HCT116 (cell line): ENCODE measurements around the gene CECR2. TPM values are rescaled to one million over a fixed set of nuclear protein-coding genes. Genes with fewer than 3 reads are reported as not detected.

ENCODE experiments used
- ATAC-seq: fragments of 200-7000 bp; cut with Tn5 transposase; 2 replicates; pipeline ENCODE4 v1.9.1; 2020; ENCODE audit warnings: mild to moderate bottlenecking, moderate library complexity
- BruUV-seq: library from RNA; stranded (reverse); fragments of 400-500 nt; replicated peaks from 2 replicates; lab custom pipeline; 2021; lab: Mats Ljungman, UMichigan
- CTCF ChIA-PET: fragments of 300-600 bp; sonication (Branson Sonifier 250); formaldehyde crosslinking; loops from one replicate; lab custom pipeline; 2021; ENCODE audit warnings: antibody characterized with exemption; lab: Charles Lee
- POLR2A ChIA-PET: fragments of 300-600, 350-600 bp; sonication (Branson Sonifier 250); formaldehyde crosslinking; loops from one replicate; lab custom pipeline; 2021; ENCODE audit warnings: antibody characterized with exemption; lab: Charles Lee
- RAD21 ChIA-PET, 2 experiments: fragments of 300-600 bp; sonication (Branson Sonifier 250); formaldehyde crosslinking; loops; one replicate each; lab custom pipeline; 2023; ENCODE audit warnings: low total read pairs in 2 of 2; ENCODE audit not compliant: uncharacterized antibody in 2 of 2, unreplicated experiment in 2 of 2, low non-redundant PET in 1 of 2; lab: Charles Lee
- DNase-seq: peaks from one replicate; pipeline ENCODE4 v3.0.0-alpha.2; 2010; ENCODE audit warnings: low read depth, low spot score
- H2AFZ ChIP-seq: fragments of 200-600 bp; shearing (Covaris generic), sonication (generic); 2 replicates; pipeline ENCODE4 v1.6.1; 2017; ENCODE audit warnings: low read depth, mixed run types, mixed read lengths, antibody characterized with exemption, low read length; ENCODE audit not compliant: poor library complexity, severe bottlenecking
- H3K27ac ChIP-seq: 2 replicates; pipeline ENCODE4 v1.5.1; 2012; ENCODE audit warnings: low read depth, low read length
- H3K27me3 ChIP-seq: fragments of 200-600 bp; sonication (generic); 2 replicates; pipeline ENCODE4 v1.6.1; 2016; ENCODE audit warnings: mixed run types, low read length, mixed read lengths; ENCODE audit not compliant: insufficient read depth
- H3K36me3 ChIP-seq, 2 experiments: fragments of 200-500 bp in 1 of 2; fragments of 200-600 bp in 1 of 2; sonication (Bioruptor generic) in 1 of 2; sonication (generic) in 1 of 2; 2 replicates each; pipeline versions ENCODE4 v1.5.1 to v1.6.1; 2014 to 2016; ENCODE audit warnings: low read length in 2 of 2, inconsistent platforms in 1 of 2, mixed read lengths in 1 of 2, mixed run types in 1 of 2; ENCODE audit not compliant: insufficient read depth in 2 of 2, control insufficient read depth in 1 of 2
- H3K4me1 ChIP-seq, 2 experiments: fragments of 200-600 bp in 1 of 2; sonication (generic) in 1 of 2; 2 replicates each; pipeline versions ENCODE4 v1.5.1 to v1.6.1; 2012 to 2017; ENCODE audit warnings: low read length in 2 of 2, inconsistent platforms in 1 of 2, mild to moderate bottlenecking in 1 of 2, mixed read lengths in 1 of 2, mixed run types in 1 of 2, moderate library complexity in 1 of 2; ENCODE audit not compliant: insufficient read depth in 2 of 2, control insufficient read depth in 1 of 2
- H3K4me2 ChIP-seq: fragments of 200-600 bp; sonication (generic); 2 replicates; pipeline ENCODE4 v1.6.1; 2017; ENCODE audit warnings: mixed run types, low read length, mixed read lengths
- H3K4me3 ChIP-seq, 2 experiments: fragments of 200-600 bp in 1 of 2; sonication (generic) in 1 of 2; replicated peaks in 1 of 2; 2 replicates each; pipeline ENCODE4 v1.5.1; 2011 to 2016; ENCODE audit warnings: low read length in 2 of 2, control low read depth in 1 of 2, low read depth in 1 of 2, mild to moderate bottlenecking in 1 of 2, mixed read lengths in 1 of 2, mixed run types in 1 of 2
- H3K79me2 ChIP-seq: fragments of 200-600 bp; sonication (generic); 2 replicates; pipeline ENCODE4 v1.6.1; 2017; ENCODE audit warnings: mild to moderate bottlenecking, mixed run types, low read length, moderate library complexity, mixed read lengths; ENCODE audit not compliant: insufficient read depth
- H3K9ac ChIP-seq: fragments of 200-600 bp; sonication (generic); 2 replicates; pipeline ENCODE4 v1.6.1; 2016; ENCODE audit warnings: low read length, mixed read lengths
- H3K9me2 ChIP-seq: fragments of 200-600 bp; sonication (generic), shearing (Covaris generic); 2 replicates; pipeline ENCODE4 v1.6.1; 2017; ENCODE audit warnings: mixed run types, mild to moderate bottlenecking, moderate library complexity; ENCODE audit not compliant: insufficient read depth
- H3K9me3 ChIP-seq, 2 experiments: fragments of 200-500 bp in 1 of 2; fragments of 200-600 bp in 1 of 2; sonication (Bioruptor generic) in 1 of 2; sonication (generic) in 1 of 2; 2 replicates each; pipeline ENCODE4 v1.6.1; 2014 to 2017; ENCODE audit warnings: low read length in 2 of 2, mixed read lengths in 2 of 2, inconsistent platforms in 1 of 2, low read depth in 1 of 2, mild to moderate bottlenecking in 1 of 2, mixed run types in 1 of 2, moderate library complexity in 1 of 2; ENCODE audit not compliant: control insufficient read depth in 1 of 2, insufficient read depth in 1 of 2
- H4K20me1 ChIP-seq: fragments of 200-600 bp; sonication (generic), shearing (Covaris generic); 2 replicates; pipeline ENCODE4 v1.6.1; 2017; ENCODE audit warnings: mixed run types, mild to moderate bottlenecking, moderate library complexity; ENCODE audit not compliant: insufficient read depth
- CEBPB ChIP-seq: IDR thresholded peaks from 2 replicates; pipeline ENCODE4 v1.6.1; 2012; ENCODE audit warnings: low read depth
- EGR1 ChIP-seq: IDR thresholded peaks from 2 replicates; pipeline ENCODE4 v1.6.1; 2012; ENCODE audit warnings: low read depth
- EZH2 ChIP-seq: fragments of 200-600 bp; sonication (generic); IDR thresholded peaks from 2 replicates; pipeline ENCODE4 v1.6.1; 2017; ENCODE audit warnings: antibody characterized with exemption, mixed run types
- EZH2phosphoT487 ChIP-seq: fragments of 200-600 bp; IDR thresholded peaks from 2 replicates; pipeline ENCODE4 v1.6.1; 2018; ENCODE audit warnings: antibody characterized with exemption, borderline replicate concordance
- FOSL1 ChIP-seq: IDR thresholded peaks from 2 replicates; pipeline ENCODE4 v1.6.1; 2012; ENCODE audit warnings: low read depth
- JUND ChIP-seq: IDR thresholded peaks from 2 replicates; pipeline ENCODE4 v1.6.1; 2012
- POLR2AphosphoS5 ChIP-seq: IDR thresholded peaks from 2 replicates; pipeline ENCODE4 v1.6.1; 2011; ENCODE audit warnings: mild to moderate bottlenecking, low read depth, low read length, moderate library complexity
- RAD21 ChIP-seq: IDR thresholded peaks from 2 replicates; pipeline ENCODE4 v1.6.1; 2012; ENCODE audit warnings: low read depth, mild to moderate bottlenecking
- SP1 ChIP-seq: IDR thresholded peaks from 2 replicates; pipeline ENCODE4 v1.6.1; 2012; ENCODE audit warnings: low read depth
- TCF7L2 ChIP-seq: IDR thresholded peaks from 2 replicates; pipeline ENCODE4 v1.7.0; 2011; ENCODE audit warnings: borderline replicate concordance, inconsistent platforms; ENCODE audit not compliant: insufficient read depth, insufficient read length; ENCODE audit errors: extremely low read depth
- YY1 ChIP-seq: IDR thresholded peaks from 2 replicates; pipeline ENCODE4 v1.6.1; 2011; ENCODE audit warnings: low read length, low read depth, moderate library complexity, mild to moderate bottlenecking; ENCODE audit not compliant: insufficient replicate concordance; ENCODE audit errors: extremely low read depth
- ZFX ChIP-seq: fragments of 450-650 bp; IDR thresholded peaks from 2 replicates; pipeline ENCODE4 v1.6.1; 2017
- intact Hi-C: fragments of 100-400 bp; cut with micrococcal nuclease; formaldehyde crosslinking; loops from 2 replicates; pipeline ENCODE4 v1.10.0; 2022
- total RNA-seq: library from RNA; stranded (reverse); gene quantifications from one replicate; pipeline ENCODE4 v1.2.1, GENCODE V29; 2021; ENCODE audit not compliant: unreplicated experiment
- TF ChIP-seq, protein P1 (sequence below): IDR thresholded peaks from 2 replicates; pipeline ENCODE4 v1.6.1; 2012; ENCODE audit warnings: low read depth
- TF ChIP-seq, protein P2 (sequence below): IDR thresholded peaks from 2 replicates; pipeline ENCODE4 v1.6.1; 2011; ENCODE audit warnings: mild to moderate bottlenecking, low read length, moderate library complexity; ENCODE audit not compliant: insufficient replicate concordance; ENCODE audit errors: extremely low read depth

Gene CECR2
- total RNA-seq, 1 experiment from 2014 or later: 6.0 TPM

DNA sequence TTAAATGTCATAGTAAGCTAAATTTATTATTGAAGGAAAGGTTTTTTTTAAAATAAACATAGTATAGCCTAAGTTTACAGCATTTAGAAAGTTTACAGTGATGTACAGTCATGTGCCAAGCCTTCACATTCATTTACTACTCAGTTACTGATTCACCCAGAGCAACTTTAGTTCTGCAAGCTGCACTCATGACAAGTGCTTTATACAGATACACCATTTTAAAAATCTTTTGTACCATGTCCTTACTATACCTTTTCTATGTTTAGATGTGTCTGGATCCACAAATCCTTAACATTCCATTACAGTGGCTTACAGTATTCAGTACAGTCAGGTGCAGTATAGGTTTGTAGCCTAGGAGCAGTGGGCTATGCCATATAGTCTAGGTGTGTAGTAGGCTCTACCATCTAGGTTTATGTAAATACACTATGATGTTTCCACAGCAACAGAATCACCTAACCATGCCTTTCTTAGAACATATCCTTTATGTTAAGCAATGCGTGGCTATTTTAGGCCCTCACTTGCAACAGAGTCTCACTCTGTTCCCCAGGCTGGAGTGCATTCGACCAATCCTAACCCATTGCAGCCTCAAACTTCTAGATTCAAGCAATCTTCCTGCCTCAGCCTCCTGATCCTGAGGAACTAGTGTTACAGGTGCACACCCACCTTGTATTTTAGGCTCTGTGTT lies 114.6 kb downstream of the CECR2 start:
- no peaks in the 10 kb centered on the region for H3K9me2 ChIP-seq
- no peak overlapping the region for H2AFZ ChIP-seq
- TF ChIP-seq CEBPB (no peak), EGR1 (no peak), ZFX (no peak), TCF7L2 (no peak), EZH2 (no peak), SP1 (no peak), JUND (no peak), EZH2phosphoT487 (no peak), POLR2AphosphoS5 (no peak), RAD21 (no peak), FOSL1 (no peak), YY1 (no peak)
- TF ChIP-seq, protein P1, sequence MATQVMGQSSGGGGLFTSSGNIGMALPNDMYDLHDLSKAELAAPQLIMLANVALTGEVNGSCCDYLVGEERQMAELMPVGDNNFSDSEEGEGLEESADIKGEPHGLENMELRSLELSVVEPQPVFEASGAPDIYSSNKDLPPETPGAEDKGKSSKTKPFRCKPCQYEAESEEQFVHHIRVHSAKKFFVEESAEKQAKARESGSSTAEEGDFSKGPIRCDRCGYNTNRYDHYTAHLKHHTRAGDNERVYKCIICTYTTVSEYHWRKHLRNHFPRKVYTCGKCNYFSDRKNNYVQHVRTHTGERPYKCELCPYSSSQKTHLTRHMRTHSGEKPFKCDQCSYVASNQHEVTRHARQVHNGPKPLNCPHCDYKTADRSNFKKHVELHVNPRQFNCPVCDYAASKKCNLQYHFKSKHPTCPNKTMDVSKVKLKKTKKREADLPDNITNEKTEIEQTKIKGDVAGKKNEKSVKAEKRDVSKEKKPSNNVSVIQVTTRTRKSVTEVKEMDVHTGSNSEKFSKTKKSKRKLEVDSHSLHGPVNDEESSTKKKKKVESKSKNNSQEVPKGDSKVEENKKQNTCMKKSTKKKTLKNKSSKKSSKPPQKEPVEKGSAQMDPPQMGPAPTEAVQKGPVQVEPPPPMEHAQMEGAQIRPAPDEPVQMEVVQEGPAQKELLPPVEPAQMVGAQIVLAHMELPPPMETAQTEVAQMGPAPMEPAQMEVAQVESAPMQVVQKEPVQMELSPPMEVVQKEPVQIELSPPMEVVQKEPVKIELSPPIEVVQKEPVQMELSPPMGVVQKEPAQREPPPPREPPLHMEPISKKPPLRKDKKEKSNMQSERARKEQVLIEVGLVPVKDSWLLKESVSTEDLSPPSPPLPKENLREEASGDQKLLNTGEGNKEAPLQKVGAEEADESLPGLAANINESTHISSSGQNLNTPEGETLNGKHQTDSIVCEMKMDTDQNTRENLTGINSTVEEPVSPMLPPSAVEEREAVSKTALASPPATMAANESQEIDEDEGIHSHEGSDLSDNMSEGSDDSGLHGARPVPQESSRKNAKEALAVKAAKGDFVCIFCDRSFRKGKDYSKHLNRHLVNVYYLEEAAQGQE: no peak
- TF ChIP-seq, protein P2, sequence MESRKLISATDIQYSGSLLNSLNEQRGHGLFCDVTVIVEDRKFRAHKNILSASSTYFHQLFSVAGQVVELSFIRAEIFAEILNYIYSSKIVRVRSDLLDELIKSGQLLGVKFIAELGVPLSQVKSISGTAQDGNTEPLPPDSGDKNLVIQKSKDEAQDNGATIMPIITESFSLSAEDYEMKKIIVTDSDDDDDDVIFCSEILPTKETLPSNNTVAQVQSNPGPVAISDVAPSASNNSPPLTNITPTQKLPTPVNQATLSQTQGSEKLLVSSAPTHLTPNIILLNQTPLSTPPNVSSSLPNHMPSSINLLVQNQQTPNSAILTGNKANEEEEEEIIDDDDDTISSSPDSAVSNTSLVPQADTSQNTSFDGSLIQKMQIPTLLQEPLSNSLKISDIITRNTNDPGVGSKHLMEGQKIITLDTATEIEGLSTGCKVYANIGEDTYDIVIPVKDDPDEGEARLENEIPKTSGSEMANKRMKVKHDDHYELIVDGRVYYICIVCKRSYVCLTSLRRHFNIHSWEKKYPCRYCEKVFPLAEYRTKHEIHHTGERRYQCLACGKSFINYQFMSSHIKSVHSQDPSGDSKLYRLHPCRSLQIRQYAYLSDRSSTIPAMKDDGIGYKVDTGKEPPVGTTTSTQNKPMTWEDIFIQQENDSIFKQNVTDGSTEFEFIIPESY: no peak
- H3K36me3 ChIP-seq: no peaks in the 10 kb centered on the region
- no TSS peak for BruUV-seq
- DNase-seq (no peak), ATAC-seq (no peak)
- RAD21 ChIA-PET: interaction anchor here in 1 of 2 experiments (0.7 kb wide), 1 partner anchor 18 kb away, joined by 3 read pairs; no protein-coding TSS in a partner anchor
- no peaks in the 10 kb centered on the region for H3K27me3 ChIP-seq
- H4K20me1 ChIP-seq: no peaks in the 10 kb centered on the region
- H3K4me1 ChIP-seq: no peaks in the 10 kb centered on the region
- CTCF ChIA-PET: interaction anchor here (0.7 to 1.6 kb wide), 2 partner anchors 11 to 18 kb away, joined by 3 to 5 read pairs; no protein-coding TSS in a partner anchor
- H3K4me2 ChIP-seq: no peak overlapping the region
- H3K27ac ChIP-seq: no peak overlapping the region
- POLR2A ChIA-PET: no interaction called here
- intact Hi-C loops: no loop called here
- H3K4me3 ChIP-seq: no peak overlapping the region
- no peak overlapping the region for H3K9ac ChIP-seq
- no peaks in the 10 kb centered on the region for H3K79me2 ChIP-seq
- H3K9me3 ChIP-seq: no peaks in the 10 kb centered on the region
